ENCODE data around the gene ACTG2. TPM values are rescaled to one million over a fixed set of nuclear protein-coding genes. Genes with fewer than 3 reads are reported as not detected.

The ACTG2 gene
- total RNA-seq, 4 donors from 2014 or later: 9.4 to 43.5 (median 20.7) TPM

DNA sequence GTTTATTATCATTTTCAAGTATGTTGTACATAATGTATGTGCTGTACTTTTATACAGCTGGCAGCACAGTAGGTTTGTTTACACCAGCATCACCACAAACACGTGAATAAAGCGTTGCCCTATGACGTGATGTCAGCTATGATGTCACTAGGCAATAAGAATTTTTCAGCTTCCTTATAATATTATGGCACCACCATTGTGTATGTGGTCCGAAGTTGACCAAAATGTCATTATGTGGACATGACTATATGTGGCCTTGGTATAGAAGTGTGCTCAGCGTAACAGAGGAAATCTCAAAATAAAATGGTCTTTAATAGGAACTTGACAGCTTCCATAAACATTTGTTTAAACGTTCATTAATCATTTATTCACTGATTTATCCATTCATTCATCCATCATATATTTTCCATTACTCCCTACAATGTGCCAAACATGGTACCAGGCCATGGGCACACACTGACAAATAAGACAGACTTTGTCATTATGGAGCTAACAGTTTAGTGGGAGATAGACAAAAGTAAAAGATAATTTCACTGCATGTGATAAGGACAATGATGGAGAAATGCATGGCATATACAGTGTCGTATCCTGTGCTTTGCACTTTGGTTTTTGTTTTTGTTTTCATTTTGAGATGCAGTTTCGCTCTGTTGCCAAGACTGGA, 18.9 kb downstream of the ACTG2 start:
- Histone ChIP-seq H3K4me3 (no peak overlapping the region), H3K36me3 (no peaks in the 10 kb centered on the region), H3K4me1 (peaks cover 15% of the 10 kb centered on the region), H3K9me3 (no peaks in the 10 kb centered on the region), H3K27ac (no peak overlapping the region), H3K27me3 (no peaks in the 10 kb centered on the region)
- no peak for DNase-seq (ENCODE audit: low spot score in 2 of 2)
- TF ChIP-seq EP300 (IDR thresholded peaks at IDR 0.05) (no peak), POLR2AphosphoS5 (IDR thresholded peaks at IDR 0.05) (no peak), POLR2A (IDR thresholded peaks at IDR 0.05) (no peak)
- TF ChIP-seq, protein P1, sequence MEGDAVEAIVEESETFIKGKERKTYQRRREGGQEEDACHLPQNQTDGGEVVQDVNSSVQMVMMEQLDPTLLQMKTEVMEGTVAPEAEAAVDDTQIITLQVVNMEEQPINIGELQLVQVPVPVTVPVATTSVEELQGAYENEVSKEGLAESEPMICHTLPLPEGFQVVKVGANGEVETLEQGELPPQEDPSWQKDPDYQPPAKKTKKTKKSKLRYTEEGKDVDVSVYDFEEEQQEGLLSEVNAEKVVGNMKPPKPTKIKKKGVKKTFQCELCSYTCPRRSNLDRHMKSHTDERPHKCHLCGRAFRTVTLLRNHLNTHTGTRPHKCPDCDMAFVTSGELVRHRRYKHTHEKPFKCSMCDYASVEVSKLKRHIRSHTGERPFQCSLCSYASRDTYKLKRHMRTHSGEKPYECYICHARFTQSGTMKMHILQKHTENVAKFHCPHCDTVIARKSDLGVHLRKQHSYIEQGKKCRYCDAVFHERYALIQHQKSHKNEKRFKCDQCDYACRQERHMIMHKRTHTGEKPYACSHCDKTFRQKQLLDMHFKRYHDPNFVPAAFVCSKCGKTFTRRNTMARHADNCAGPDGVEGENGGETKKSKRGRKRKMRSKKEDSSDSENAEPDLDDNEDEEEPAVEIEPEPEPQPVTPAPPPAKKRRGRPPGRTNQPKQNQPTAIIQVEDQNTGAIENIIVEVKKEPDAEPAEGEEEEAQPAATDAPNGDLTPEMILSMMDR (IDR thresholded peaks at IDR 0.05): no peak
- WGBS: 85% methylated on average over 8 of the region's 8 CpGs

DNA sequence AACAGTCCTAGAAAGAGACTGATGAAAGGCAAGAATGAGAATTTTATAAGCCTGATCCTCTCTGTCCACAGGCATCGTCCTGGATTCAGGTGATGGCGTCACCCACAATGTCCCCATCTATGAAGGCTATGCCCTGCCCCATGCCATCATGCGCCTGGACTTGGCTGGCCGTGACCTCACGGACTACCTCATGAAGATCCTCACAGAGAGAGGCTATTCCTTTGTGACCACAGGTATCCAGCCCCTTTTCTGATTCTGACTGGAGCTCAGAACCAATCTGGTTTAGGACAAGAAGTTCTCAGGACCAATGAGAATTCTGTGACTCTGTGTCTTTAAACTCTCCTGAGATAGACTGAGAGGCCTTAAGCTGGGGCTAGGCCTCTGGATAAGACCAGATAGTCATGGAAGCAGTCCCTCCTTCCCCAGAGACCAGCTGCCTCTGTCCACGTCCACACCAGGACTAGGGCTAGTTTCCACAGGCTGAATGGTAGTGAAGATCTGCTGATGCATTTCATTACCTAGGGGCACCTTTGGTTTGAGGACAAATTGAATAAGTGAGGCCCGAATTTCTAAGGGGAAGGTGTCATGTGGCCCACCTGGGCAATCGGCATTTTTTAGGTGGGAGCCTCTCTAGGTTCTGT, 20.7 kb downstream of the ACTG2 start:
- H3K27me3 ChIP-seq: no peaks in the 10 kb centered on the region
- no peak overlapping the region for H3K27ac ChIP-seq
- TF ChIP-seq EP300 (IDR thresholded peaks at IDR 0.05) (no peak), POLR2AphosphoS5 (IDR thresholded peaks at IDR 0.05) (no peak), POLR2A (IDR thresholded peaks at IDR 0.05) (no peak)
- TF ChIP-seq, protein P1 (IDR thresholded peaks at IDR 0.05): no peak
- H3K4me3 ChIP-seq: no peak overlapping the region
- H3K36me3 ChIP-seq: no peaks in the 10 kb centered on the region
- 94% methylated on average over 8 of the region's 8 CpGs for WGBS
- DNase-seq (ENCODE audit: low spot score in 2 of 2): no peak
- peaks cover 7% of the 10 kb centered on the region for H3K4me1 ChIP-seq
- H3K9me3 ChIP-seq: no peaks in the 10 kb centered on the region

DNA sequence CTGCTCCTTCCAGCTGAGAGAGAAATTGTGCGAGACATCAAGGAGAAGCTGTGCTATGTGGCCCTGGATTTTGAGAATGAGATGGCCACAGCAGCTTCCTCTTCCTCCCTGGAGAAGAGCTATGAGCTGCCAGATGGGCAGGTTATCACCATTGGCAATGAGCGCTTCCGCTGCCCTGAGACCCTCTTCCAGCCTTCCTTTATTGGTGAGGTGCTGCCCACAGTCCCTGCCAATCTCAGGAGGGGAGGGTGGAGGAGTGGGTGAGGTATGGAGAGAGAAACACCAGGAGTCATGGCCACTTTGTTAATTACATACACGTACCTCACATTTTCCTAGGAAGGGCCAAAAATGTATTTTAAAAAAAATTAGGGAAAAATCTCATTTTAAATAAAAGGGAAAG, 21.9 kb downstream of the ACTG2 start:
- Histone ChIP-seq H3K27me3 (peaks cover 5% of the 10 kb centered on the region), H3K4me3 (no peak overlapping the region), H3K27ac (no peak overlapping the region), H3K9me3 (no peaks in the 10 kb centered on the region), H3K36me3 (no peaks in the 10 kb centered on the region), H3K4me1 (no peaks in the 10 kb centered on the region)
- no peak for DNase-seq (ENCODE audit: low spot score in 2 of 2)
- TF ChIP-seq EP300 (IDR thresholded peaks at IDR 0.05) (no peak), POLR2A (IDR thresholded peaks at IDR 0.05) (no peak), POLR2AphosphoS5 (IDR thresholded peaks at IDR 0.05) (no peak)
- TF ChIP-seq, protein P1 (IDR thresholded peaks at IDR 0.05): no peak
- WGBS: 91% methylated on average over 4 of the region's 4 CpGs

DNA sequence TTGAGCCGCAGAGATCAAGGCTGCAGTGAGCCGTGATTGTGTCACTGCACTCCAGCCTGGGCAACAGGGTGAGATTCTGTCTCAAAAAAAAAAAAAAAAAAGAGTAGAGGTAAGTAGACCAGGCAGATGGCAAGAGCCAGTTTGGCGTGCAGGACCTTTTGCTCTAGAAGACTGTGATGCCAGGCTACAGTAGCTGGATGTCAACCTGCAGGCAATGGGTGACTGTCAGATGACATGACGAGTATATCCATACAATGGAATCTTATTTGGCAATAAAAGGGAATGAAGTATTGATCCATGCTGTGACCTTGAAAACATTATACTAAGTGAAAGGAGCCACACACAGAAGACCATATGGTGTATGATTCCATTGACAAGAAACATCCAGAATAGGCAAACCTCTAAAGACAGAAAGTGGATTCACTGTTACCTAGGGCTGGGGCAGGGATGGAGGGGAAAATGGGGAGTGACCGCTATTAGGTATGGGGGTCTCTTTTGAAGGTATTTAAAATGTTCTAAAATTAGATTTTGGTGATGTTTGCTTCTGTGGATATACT, 22.7 kb downstream of the ACTG2 start:
- no peak for DNase-seq (ENCODE audit: low spot score in 2 of 2)
- Histone ChIP-seq H3K4me1 (no peaks in the 10 kb centered on the region), H3K9me3 (no peaks in the 10 kb centered on the region), H3K27me3 (peaks cover 7% of the 10 kb centered on the region), H3K27ac (no peak overlapping the region), H3K36me3 (no peaks in the 10 kb centered on the region), H3K4me3 (no peak overlapping the region)
- TF ChIP-seq, protein P1 (IDR thresholded peaks at IDR 0.05): no peak
- TF ChIP-seq POLR2AphosphoS5 (IDR thresholded peaks at IDR 0.05) (no peak), POLR2A (IDR thresholded peaks at IDR 0.05) (no peak), EP300 (IDR thresholded peaks at IDR 0.05) (no peak)
- WGBS: 93% methylated on average over 5 of the region's 5 CpGs

DNA sequence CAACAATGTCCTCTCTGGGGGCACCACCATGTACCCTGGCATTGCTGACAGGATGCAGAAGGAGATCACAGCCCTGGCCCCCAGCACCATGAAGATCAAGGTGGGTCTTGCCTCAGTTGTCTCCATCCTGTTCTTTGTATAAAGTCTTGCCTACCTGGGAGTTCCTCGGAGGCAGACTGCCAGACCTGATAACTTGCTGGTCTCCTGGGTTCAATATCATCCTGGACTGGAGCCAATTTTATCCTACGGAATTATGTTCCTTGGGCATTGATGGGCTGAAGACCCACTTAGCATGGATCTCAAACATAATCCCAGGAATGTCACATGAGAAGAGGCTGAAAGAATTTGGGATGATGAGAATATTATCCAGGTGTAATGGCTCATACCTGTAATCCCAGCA, 23.9 kb downstream of the ACTG2 start:
- H3K27ac ChIP-seq: no peak overlapping the region
- no peak for DNase-seq (ENCODE audit: low spot score in 2 of 2)
- no peak overlapping the region for H3K4me3 ChIP-seq
- H3K9me3 ChIP-seq: no peaks in the 10 kb centered on the region
- WGBS: 45% methylated on average over 2 of the region's 2 CpGs
- H3K27me3 ChIP-seq: peaks cover 14% of the 10 kb centered on the region
- no peaks in the 10 kb centered on the region for H3K4me1 ChIP-seq
- TF ChIP-seq EP300 (IDR thresholded peaks at IDR 0.05): no peak
- TF ChIP-seq POLR2A (IDR thresholded peaks at IDR 0.05): no peak
- TF ChIP-seq POLR2AphosphoS5 (IDR thresholded peaks at IDR 0.05): no peak
- TF ChIP-seq, protein P1 (IDR thresholded peaks at IDR 0.05): no peak
- no peaks in the 10 kb centered on the region for H3K36me3 ChIP-seq
